ENCODE measurements around the gene ATCAY. TPM values are rescaled to one million over a fixed set of nuclear protein-coding genes. Genes with fewer than 3 reads are reported as not detected.
A peak's percentile ranks its signal among the peaks of the same experiment; 100 is the strongest.

Gene ATCAY
- total and polyA plus RNA-seq, 2 of the 4 experiments (the other 2 are of a cell fraction), result 0.31 to 0.36 TPM

DNA sequence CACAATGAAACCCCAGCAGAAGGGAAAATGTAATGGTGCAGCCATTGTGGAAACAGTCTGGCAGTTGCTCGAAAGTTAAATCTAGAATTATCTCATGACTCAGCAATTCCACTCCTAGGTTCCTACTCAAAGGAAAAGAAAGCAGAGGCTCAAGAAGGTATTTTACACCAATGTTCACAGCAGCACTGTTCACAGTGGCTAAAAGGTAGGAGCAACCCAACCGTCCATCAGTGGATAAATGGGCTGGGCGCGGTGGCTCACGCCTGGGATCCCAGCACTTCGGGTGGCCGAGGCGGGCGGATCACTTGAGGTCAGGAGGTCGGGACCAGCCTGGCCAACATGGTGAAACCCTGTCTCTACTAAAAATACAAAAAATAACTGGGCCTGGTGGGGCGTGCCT, 37.5 kb upstream of the ATCAY start:
- H3K18ac ChIP-seq (ENCODE audit: low read depth, low read length), result no peak overlapping the region
- no peak overlapping the region for H2BK15ac ChIP-seq (ENCODE audit: low read depth, low read length)
- WGBS, 2 experiments (ENCODE audit: extremely low coverage in 2 of 2, insufficient read length in 1 of 2), result 92% methylated on average over 4 of the region's 11 CpGs; no CpG with 5 or more reads in 1 of the 2 experiments
- peaks cover 27% of the 10 kb centered on the region for H3K27me3 ChIP-seq (ENCODE audit: control insufficient read depth, insufficient read depth, low read length)
- H3K27ac ChIP-seq (ENCODE audit: insufficient read depth, low read length), result no peak overlapping the region
- ChIA-PET POLR2A (ENCODE audit: unreplicated experiment) (no interaction called here), CTCF (no interaction called here)
- H3K79me1 ChIP-seq (ENCODE audit: low read depth in 1 of 2, low read length in 2 of 2), result no peaks in the 10 kb centered on the region
- H4K5ac ChIP-seq (ENCODE audit: low read depth, low read length), result no peak overlapping the region
- no peak overlapping the region for H3K4ac ChIP-seq (ENCODE audit: low read depth, low read length)
- H4K91ac ChIP-seq (ENCODE audit: insufficient read depth, low read depth, low read length), result no peak overlapping the region
- ATAC-seq (ENCODE audit: low read depth) (no peak), DNase-seq (no peak)
- intact Hi-C loops (cut with micrococcal nuclease), result no loop called here
- H3K4me1 ChIP-seq (ENCODE audit: control insufficient read depth, insufficient read depth, low read length), result no peaks in the 10 kb centered on the region
- H3K9me1 ChIP-seq (ENCODE audit: insufficient read depth, low read length), result no peaks in the 10 kb centered on the region
- no peak overlapping the region for H2AFZ ChIP-seq (replicated peaks; ENCODE audit: low read length, poor library complexity)
- TF ChIP-seq NFE2L2 (IDR thresholded peaks at IDR 0.05; ENCODE audit: low read depth, low read length) (peak; percentile 72), FOS (IDR thresholded peaks at IDR 0.05; ENCODE audit: low read depth, low read length) (no peak), MAFK (IDR thresholded peaks at IDR 0.05; ENCODE audit: low read depth, low read length) (peak; percentile 95)
- H3K56ac ChIP-seq (ENCODE audit: extremely low read depth, insufficient read depth, low read length), result no peak overlapping the region
- H2AK9ac ChIP-seq (replicated peaks; ENCODE audit: low read depth, low read length, poor library complexity), result no peak overlapping the region
- peaks cover 7% of the 10 kb centered on the region for H3K9me3 ChIP-seq (ENCODE audit: control insufficient read depth, insufficient read depth, low read length)
- no peaks in the 10 kb centered on the region; the same call in 1 of the 2 replicates for H4K20me1 ChIP-seq (ENCODE audit: insufficient read depth, low read length)
- H4K8ac ChIP-seq (ENCODE audit: low read depth in 2 of 2, low read length in 2 of 2), result no peak overlapping the region
- no peaks in the 10 kb centered on the region for H3K36me3 ChIP-seq (ENCODE audit: control insufficient read depth, insufficient read depth, low read length)
- dilution Hi-C loops (cut with HindIII; ENCODE audit: low sequenced_read_pairs, unreplicated experiment), result no loop called here
- H2BK120ac ChIP-seq (ENCODE audit: low read depth, low read length), result no peak overlapping the region
- no peak overlapping the region for H3K23ac ChIP-seq (ENCODE audit: low read depth, low read length)
- in situ Hi-C loops (cut with MboI; ENCODE audit: low sequenced_read_pairs), result no loop called here
- no peak overlapping the region for H3K9ac ChIP-seq (ENCODE audit: low read depth, low read length)
- H3K4me3 ChIP-seq (ENCODE audit: insufficient read depth, low read depth, low read length), result no peak overlapping the region
- H3K14ac ChIP-seq (replicated peaks; ENCODE audit: low read depth, low read length), result no peak overlapping the region
- no peak overlapping the region for H3K4me2 ChIP-seq (ENCODE audit: low read depth, low read length)
- no peak overlapping the region for H2AK5ac ChIP-seq (ENCODE audit: low read depth, low read length)
- H2BK20ac ChIP-seq (ENCODE audit: low read depth, low read length), result no peak overlapping the region
- BruUV-seq (replicated peaks), result no TSS peak
- H2BK5ac ChIP-seq (ENCODE audit: low read depth, low read length, poor library complexity, severe bottlenecking), result no peak overlapping the region
